ENCODE data around the gene NEXMIF.
"Not testable (repeated sequence)": the region's sequence is repeated elsewhere in the genome, so short reads cannot be mapped to it uniquely, and the experiment has no call there.

Gene NEXMIF

DNA sequence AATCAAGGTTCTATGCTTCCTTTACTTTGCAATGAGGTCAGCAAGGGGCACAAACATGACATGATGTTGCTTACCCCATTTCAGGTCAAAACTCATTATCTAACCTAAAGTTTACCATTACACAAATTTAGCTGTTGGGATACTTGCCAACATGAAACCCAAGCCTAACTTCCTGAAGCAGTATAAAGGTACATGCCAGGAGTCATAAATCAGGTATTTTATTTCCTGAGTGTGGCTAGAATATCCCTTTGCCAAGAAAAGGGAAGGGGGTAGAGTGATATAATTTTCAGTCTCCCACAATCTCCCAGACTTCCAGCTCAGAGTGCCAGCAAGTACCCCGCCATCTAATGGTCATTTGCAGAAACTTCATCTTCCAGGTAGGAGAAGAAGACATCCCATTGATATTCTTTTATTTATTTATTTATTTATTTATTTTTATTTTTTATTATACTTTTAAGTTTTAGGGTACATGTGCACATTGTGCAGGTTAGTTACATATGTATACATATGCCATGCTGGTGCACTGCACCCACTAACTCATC, 136.6 kb downstream of the NEXMIF start:
- TF ChIP-seq, protein P1, sequence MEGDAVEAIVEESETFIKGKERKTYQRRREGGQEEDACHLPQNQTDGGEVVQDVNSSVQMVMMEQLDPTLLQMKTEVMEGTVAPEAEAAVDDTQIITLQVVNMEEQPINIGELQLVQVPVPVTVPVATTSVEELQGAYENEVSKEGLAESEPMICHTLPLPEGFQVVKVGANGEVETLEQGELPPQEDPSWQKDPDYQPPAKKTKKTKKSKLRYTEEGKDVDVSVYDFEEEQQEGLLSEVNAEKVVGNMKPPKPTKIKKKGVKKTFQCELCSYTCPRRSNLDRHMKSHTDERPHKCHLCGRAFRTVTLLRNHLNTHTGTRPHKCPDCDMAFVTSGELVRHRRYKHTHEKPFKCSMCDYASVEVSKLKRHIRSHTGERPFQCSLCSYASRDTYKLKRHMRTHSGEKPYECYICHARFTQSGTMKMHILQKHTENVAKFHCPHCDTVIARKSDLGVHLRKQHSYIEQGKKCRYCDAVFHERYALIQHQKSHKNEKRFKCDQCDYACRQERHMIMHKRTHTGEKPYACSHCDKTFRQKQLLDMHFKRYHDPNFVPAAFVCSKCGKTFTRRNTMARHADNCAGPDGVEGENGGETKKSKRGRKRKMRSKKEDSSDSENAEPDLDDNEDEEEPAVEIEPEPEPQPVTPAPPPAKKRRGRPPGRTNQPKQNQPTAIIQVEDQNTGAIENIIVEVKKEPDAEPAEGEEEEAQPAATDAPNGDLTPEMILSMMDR (IDR thresholded peaks at IDR 0.05; ENCODE audit: low read depth, low read length), result no peak
- no peak overlapping the region for H3K4me3 ChIP-seq (ENCODE audit: low read depth, low read length)

DNA sequence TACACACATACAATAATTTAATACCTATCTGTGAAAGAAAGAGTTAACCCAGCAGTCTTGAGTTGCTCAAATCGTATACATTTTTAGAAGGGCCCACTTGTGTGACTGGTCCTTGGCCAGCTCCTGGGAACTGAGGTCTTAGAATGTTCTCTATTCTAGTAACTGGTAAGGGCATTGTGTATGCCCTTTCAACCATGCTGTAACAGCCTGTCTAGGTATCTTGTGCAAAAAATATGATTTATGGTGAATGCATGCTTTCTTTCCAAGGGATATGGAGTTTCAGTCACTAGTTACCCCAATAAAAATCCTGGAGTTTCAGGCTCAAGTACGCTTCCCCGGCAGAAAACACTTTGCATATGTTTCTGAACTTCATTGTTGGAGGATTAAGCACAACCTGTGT, 140.6 kb downstream of the NEXMIF start:
- TF ChIP-seq, protein P1 (IDR thresholded peaks at IDR 0.05; ENCODE audit: low read depth, low read length), result no peak
- no peak overlapping the region for H3K4me3 ChIP-seq (ENCODE audit: low read depth, low read length)

DNA sequence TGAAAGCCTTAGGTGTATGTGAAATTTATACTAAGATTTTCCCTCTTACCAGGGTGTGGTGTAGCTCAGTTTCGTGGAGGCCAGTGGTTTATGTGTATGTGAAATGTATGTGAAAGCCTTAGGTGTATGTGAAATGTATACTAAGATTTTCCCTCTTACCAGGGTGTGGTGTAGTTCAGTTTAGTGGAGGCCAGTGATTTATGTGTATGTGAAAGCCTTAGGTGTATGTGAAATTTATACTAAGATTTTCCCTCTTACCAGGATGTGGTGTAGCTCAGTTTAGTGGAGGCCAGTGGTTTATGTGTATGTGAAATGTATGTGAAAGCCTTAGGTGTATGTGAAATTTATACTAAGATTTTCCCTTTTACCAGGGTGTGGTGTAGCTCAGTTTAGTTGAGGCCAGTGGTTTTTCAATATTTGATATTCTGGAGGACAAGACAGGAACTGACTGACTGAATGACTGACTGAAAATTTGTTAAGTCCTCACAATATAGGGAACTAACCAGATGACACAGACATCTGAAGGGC, 143.7 kb downstream of the NEXMIF start:
- H3K4me3 ChIP-seq (ENCODE audit: low read depth, low read length), result no peak overlapping the region
- TF ChIP-seq, protein P1 (IDR thresholded peaks at IDR 0.05; ENCODE audit: low read depth, low read length), result no peak

DNA sequence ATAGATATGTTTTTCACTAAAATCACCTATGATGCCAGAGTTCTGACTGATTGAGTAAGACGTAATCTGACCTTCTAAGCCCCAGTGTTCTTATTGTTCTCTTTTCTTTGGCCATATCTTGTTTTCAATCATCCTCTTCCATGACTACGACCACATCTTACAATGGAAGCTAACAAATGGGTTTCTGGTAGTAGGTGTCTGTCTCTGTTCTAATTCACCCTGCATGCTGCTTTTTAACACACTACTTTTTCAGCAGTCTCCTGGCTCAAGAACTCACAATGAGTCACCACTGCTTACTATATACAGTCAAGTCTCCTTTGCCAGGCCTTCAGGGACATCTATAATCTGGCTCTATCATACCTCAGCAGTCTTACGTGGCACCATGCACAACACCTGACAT, 146.1 kb downstream of the NEXMIF start:
- TF ChIP-seq, protein P1 (IDR thresholded peaks at IDR 0.05; ENCODE audit: low read depth, low read length), result no peak
- no peak overlapping the region for H3K4me3 ChIP-seq (ENCODE audit: low read depth, low read length)

DNA sequence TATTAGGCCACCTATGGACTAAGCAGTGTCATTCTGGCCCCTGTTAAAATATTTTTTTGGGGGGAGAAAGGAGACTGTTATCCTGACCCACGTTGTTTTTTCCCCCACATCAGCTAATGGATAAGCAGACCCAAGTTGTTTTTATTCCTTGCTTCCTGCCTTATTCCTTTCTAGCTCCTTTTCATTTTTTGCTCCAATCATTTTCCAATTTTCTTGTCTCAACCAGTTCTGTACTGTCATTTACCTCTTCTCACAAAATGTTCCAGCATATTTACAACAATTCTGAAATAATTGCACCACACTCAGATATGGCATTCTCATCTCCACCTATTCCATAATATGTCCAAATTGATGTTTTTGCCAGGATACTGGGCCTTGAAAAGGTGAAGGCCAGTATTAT, 150.3 kb downstream of the NEXMIF start:
- TF ChIP-seq, protein P1 (IDR thresholded peaks at IDR 0.05; ENCODE audit: low read depth, low read length), result no peak
- H3K4me3 ChIP-seq (ENCODE audit: low read depth, low read length), result no peak overlapping the region

DNA sequence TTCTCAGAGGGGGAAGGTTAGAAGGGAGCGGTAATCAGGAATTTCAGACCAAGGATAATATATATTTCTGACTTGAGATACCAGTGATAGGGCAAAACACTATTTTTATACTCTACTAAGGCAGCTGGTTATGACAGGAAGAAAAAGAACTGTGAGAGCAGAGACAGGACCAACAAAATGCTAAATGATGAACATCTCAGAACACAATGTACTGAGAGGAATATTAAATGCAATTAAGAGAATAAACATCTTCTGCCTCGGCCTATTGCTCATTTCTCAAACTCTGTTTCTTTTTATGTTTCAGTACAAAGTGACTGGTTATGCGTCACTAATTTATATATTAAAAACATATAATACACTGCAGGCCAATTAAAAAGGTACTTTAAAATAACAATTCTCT, 188.8 kb downstream of the NEXMIF start:
- TF ChIP-seq, protein P1 (IDR thresholded peaks at IDR 0.05; ENCODE audit: low read depth, low read length), result no peak
- H3K4me3 ChIP-seq (ENCODE audit: low read depth, low read length), result no peak overlapping the region

DNA sequence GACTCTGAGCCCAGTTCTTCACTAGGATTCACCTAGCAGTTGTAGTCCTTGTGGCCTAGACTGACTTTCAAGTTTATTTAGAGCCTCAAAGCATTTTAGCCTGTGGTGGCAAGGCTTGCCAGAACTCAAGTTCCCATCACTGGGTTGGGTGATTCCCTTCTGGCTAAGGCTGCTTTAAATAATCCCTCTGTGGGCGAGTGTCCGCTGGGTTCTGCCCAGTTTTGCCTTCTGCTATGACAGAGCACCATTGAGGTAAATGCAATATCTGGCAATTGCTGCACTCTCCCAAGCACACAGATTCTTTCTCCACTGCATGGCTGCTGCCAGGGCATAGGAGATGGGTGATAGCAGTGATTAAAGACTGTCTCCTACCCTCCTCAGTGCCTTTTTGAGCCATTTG, 220.0 kb downstream of the NEXMIF start:
- TF ChIP-seq, protein P1 (IDR thresholded peaks at IDR 0.05; ENCODE audit: low read depth, low read length), result no peak
- no peak overlapping the region for H3K4me3 ChIP-seq (ENCODE audit: low read depth, low read length)

DNA sequence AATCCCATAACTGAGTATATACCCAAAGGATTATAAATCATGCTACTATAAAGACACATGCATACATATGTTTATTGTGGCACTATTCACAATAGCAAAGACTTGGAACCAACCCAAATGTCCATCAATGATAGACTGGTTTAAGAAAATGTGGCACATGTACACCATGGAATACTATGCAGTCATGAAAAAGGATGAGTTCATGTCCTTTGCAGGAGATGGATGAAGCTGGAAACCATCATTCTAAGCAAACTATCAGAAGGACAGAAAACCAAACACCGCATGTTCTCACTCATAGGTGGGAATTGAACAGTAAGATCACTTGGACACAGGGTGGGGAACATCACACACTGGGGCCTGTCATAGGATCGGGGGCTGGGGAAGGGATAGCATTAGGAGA, 223.9 kb downstream of the NEXMIF start:
- H3K4me3 ChIP-seq (ENCODE audit: low read depth, low read length), result not testable (repeated sequence)

Measured in WI38 (cell line).